CD4-positive, alpha-beta T cell treated with Interleukin-17A for 1 hour (primary cell): Measurements from ENCODE around the gene B4GALT3.

ENCODE experiments used
- DNase-seq: peaks from one replicate; pipeline ENCODE4 v3.0.0-alpha.2; 2020

Gene B4GALT3

GRCh38 chr1:161185282-161185682, 8.0 kb upstream of the B4GALT3 start:
- DNase-seq, result peak; percentile 94

- DNase-seq, result peak; percentile 82
Measured at GRCh38 chr1:161182214-161182613, 4.9 kb upstream of the B4GALT3 start.

- peak; percentile 47 for DNase-seq
Measured at GRCh38 chr1:161180639-161181038, 3.3 kb upstream of the B4GALT3 start.

GRCh38 chr1:161179698-161180097, 2.4 kb upstream of the B4GALT3 start:
- no peak for DNase-seq

- DNase-seq, result no peak
Measured at GRCh38 chr1:161177936-161178244, 583 bp upstream of the B4GALT3 start.

GRCh38 chr1:161176468-161177111, 717 bp downstream of the B4GALT3 start:
- DNase-seq, result no peak

- DNase-seq, result no peak
Measured at GRCh38 chr1:161175771-161176453, 1.4 kb downstream of the B4GALT3 start.

- DNase-seq, result no peak
Measured at GRCh38 chr1:161174911-161175310, 2.4 kb downstream of the B4GALT3 start.

GRCh38 chr1:161173711-161174110, 3.6 kb downstream of the B4GALT3 start:
- no peak for DNase-seq

GRCh38 chr1:161172776-161173376, 4.4 kb downstream of the B4GALT3 start:
- no peak for DNase-seq

GRCh38 chr1:161172349-161172748, 5.0 kb downstream of the B4GALT3 start:
- no peak for DNase-seq

GRCh38 chr1:161171696-161172095, 5.6 kb downstream of the B4GALT3 start:
- no peak for DNase-seq

- no peak for DNase-seq
Measured at GRCh38 chr1:161171191-161171590, 6.1 kb downstream of the B4GALT3 start.

- no peak for DNase-seq
Measured at GRCh38 chr1:161168906-161169305, 8.4 kb downstream of the B4GALT3 start.

GRCh38 chr1:161166669-161167548, 10.4 kb downstream of the B4GALT3 start:
- DNase-seq, result no peak

GRCh38 chr1:161165742-161166668, 11.3 kb downstream of the B4GALT3 start, which contains the start of gene PPOX:
Gene PPOX (plus strand): TSS chr1:161166426. CDS start chr1:161166848, 422 bp downstream.
- DNase-seq, result peak; percentile 97

- no peak for DNase-seq
Measured at GRCh38 chr1:161164901-161165610, 12.3 kb downstream of the B4GALT3 start.

- DNase-seq, result no peak
Measured at GRCh38 chr1:161163793-161164192, 13.5 kb downstream of the B4GALT3 start.

GRCh38 chr1:161162806-161163205, 14.5 kb downstream of the B4GALT3 start:
- no peak for DNase-seq

GRCh38 chr1:161162052-161162451, 15.3 kb downstream of the B4GALT3 start:
- no peak for DNase-seq

- DNase-seq, result no peak
Measured at GRCh38 chr1:161161652-161162051, 15.7 kb downstream of the B4GALT3 start.
